ENCODE results near the gene CDC14B. TPM values are rescaled to one million over a fixed set of nuclear protein-coding genes. Genes with fewer than 3 reads are reported as not detected.

Gene CDC14B
- total RNA-seq, 1 experiment from 2014 or later, result 5.2 TPM

DNA sequence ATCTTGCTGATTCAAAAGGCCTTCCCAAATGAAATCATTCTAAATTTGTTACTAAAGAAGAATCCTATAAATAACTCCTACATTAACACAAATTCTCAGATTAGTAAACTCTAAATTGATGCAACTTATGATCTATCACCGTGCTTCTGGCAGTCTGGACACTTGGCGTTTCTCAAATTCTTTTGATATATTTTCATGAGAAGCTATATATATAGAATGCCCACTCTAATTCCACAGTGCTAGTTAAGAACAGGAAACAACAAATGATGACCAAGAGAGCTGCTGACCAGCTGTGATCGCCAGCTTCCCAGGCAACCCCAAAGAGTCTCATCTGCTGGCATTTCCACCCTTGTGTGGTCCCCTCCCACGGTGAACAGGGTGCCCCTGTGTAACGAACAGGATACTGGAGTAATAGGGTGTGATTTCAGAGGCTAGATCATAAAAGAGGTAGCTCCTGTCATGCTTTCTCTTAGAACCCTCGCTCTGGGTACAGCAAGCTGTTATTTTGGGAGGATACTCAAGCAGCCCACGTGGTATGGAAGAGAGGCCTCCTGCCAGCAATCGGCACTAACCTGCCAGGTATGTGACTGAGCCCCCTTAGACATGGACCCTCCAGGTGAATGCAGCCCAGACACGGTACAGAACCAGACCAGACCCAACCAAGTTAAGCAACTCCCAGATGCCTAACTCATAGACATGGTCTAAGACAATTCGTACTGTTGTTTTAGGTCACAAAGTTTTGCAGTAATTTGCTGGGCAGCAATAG is 64.7 kb downstream of the CDC14B start:
- DNase-seq (ENCODE audit: low spot score), result no peak
- Histone ChIP-seq H3K4me3 (ENCODE audit: low read depth, low read length, poor library complexity, severe bottlenecking) (no peak overlapping the region), H3K9me3 (ENCODE audit: low read depth, low read length, poor library complexity, severe bottlenecking) (no peaks in the 10 kb centered on the region), H3K27ac (ENCODE audit: low read depth, low read length, poor library complexity, severe bottlenecking) (no peak overlapping the region), H3K27me3 (replicated peaks; ENCODE audit: insufficient read depth, low read depth, low read length, poor library complexity) (no peaks in the 10 kb centered on the region), H3K36me3 (ENCODE audit: insufficient read depth, low read length, poor library complexity, severe bottlenecking) (no peaks in the 10 kb centered on the region), H3K4me1 (ENCODE audit: insufficient read depth, low read length, poor library complexity, severe bottlenecking) (no peaks in the 10 kb centered on the region)
- no TSS peak for BruUV-seq (replicated peaks)
- intact Hi-C loops (cut with micrococcal nuclease; ENCODE audit: unreplicated experiment), result no loop called here
- CTCF ChIA-PET, result no interaction called here
- TF ChIP-seq EZH2 (IDR thresholded peaks at IDR 0.05; ENCODE audit: borderline replicate concordance, low read depth, low read length, poor library complexity, severe bottlenecking), result no peak
- TF ChIP-seq, protein P1, sequence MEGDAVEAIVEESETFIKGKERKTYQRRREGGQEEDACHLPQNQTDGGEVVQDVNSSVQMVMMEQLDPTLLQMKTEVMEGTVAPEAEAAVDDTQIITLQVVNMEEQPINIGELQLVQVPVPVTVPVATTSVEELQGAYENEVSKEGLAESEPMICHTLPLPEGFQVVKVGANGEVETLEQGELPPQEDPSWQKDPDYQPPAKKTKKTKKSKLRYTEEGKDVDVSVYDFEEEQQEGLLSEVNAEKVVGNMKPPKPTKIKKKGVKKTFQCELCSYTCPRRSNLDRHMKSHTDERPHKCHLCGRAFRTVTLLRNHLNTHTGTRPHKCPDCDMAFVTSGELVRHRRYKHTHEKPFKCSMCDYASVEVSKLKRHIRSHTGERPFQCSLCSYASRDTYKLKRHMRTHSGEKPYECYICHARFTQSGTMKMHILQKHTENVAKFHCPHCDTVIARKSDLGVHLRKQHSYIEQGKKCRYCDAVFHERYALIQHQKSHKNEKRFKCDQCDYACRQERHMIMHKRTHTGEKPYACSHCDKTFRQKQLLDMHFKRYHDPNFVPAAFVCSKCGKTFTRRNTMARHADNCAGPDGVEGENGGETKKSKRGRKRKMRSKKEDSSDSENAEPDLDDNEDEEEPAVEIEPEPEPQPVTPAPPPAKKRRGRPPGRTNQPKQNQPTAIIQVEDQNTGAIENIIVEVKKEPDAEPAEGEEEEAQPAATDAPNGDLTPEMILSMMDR (conservative IDR thresholded peaks at IDR 0.05; ENCODE audit: low read depth, low read length), result no peak
- POLR2A ChIA-PET (ENCODE audit: low non-redundant PET), result interaction anchor here (0.7 kb wide), 1 partner anchor 129 kb away, joined by 3 read pairs; no protein-coding TSS in a partner anchor

DNA sequence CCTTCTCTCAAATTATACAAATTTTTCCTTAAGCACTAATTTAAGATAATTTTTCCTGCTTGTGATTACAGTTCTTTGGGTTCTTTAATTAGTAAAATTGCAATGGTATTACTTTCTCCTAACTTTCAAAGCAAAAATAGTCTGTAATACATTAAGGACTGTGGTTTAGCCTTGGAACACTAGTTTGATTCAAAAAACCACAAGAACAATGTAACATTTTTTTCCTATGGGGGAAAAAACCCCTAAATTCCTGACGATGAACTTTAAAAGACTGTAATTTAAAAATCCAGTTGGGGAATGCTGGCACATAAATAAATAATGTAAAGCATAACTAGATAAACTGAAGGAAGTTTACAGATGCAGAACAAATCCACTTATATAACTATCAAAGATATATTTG is 65.3 kb downstream of the CDC14B start:
- no peaks in the 10 kb centered on the region for H3K4me1 ChIP-seq (ENCODE audit: insufficient read depth, low read length, poor library complexity, severe bottlenecking)
- no peak for TF ChIP-seq EZH2 (IDR thresholded peaks at IDR 0.05; ENCODE audit: borderline replicate concordance, low read depth, low read length, poor library complexity, severe bottlenecking)
- TF ChIP-seq, protein P1 (conservative IDR thresholded peaks at IDR 0.05; ENCODE audit: low read depth, low read length), result no peak
- H3K9me3 ChIP-seq (ENCODE audit: low read depth, low read length, poor library complexity, severe bottlenecking), result no peaks in the 10 kb centered on the region
- H3K27me3 ChIP-seq (replicated peaks; ENCODE audit: insufficient read depth, low read depth, low read length, poor library complexity), result no peaks in the 10 kb centered on the region
- CTCF ChIA-PET, result no interaction called here
- intact Hi-C loops (cut with micrococcal nuclease; ENCODE audit: unreplicated experiment), result no loop called here
- no peak overlapping the region for H3K27ac ChIP-seq (ENCODE audit: low read depth, low read length, poor library complexity, severe bottlenecking)
- H3K4me3 ChIP-seq (ENCODE audit: low read depth, low read length, poor library complexity, severe bottlenecking), result no peak overlapping the region
- DNase-seq (ENCODE audit: low spot score), result no peak
- no TSS peak for BruUV-seq (replicated peaks)
- POLR2A ChIA-PET (ENCODE audit: low non-redundant PET), result no interaction called here
- no peaks in the 10 kb centered on the region for H3K36me3 ChIP-seq (ENCODE audit: insufficient read depth, low read length, poor library complexity, severe bottlenecking)

DNA sequence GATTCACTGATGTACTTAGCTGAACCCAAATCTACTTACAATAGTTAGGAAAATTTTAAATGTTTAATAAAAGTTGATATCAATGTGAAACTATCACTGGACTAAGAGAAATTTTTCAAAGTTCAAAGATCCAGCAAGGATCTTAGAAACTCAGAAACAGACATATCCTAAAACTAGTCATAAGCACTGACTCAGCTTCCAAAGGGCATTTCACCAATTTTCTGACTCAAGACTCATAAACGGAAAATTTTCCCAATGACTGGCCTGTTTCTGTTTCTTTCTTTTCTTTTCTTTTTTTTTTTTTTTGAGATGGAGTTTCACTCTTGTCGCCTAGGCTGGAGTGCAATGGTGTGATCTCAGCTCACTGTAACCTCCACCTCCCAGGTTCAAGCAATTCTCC is 66.6 kb downstream of the CDC14B start:
- ChIA-PET CTCF (no interaction called here), POLR2A (ENCODE audit: low non-redundant PET) (no interaction called here)
- Histone ChIP-seq H3K27me3 (replicated peaks; ENCODE audit: insufficient read depth, low read depth, low read length, poor library complexity) (no peaks in the 10 kb centered on the region), H3K4me3 (ENCODE audit: low read depth, low read length, poor library complexity, severe bottlenecking) (no peak overlapping the region), H3K4me1 (ENCODE audit: insufficient read depth, low read length, poor library complexity, severe bottlenecking) (no peaks in the 10 kb centered on the region), H3K36me3 (ENCODE audit: insufficient read depth, low read length, poor library complexity, severe bottlenecking) (no peaks in the 10 kb centered on the region), H3K27ac (ENCODE audit: low read depth, low read length, poor library complexity, severe bottlenecking) (no peak overlapping the region), H3K9me3 (ENCODE audit: low read depth, low read length, poor library complexity, severe bottlenecking) (no peaks in the 10 kb centered on the region)
- TF ChIP-seq EZH2 (IDR thresholded peaks at IDR 0.05; ENCODE audit: borderline replicate concordance, low read depth, low read length, poor library complexity, severe bottlenecking), result no peak
- TF ChIP-seq, protein P1 (conservative IDR thresholded peaks at IDR 0.05; ENCODE audit: low read depth, low read length), result no peak
- no peak for DNase-seq (ENCODE audit: low spot score)
- no TSS peak for BruUV-seq (replicated peaks)
- intact Hi-C loops (cut with micrococcal nuclease; ENCODE audit: unreplicated experiment), result no loop called here

Measured in A673 (cell line).